ENCODE measurements around the gene MMP1. TPM values are rescaled to one million over a fixed set of nuclear protein-coding genes. Genes with fewer than 3 reads are reported as not detected.

The MMP1 gene
- total RNA-seq, 4 donors from 2014 or later: not detected

GRCh38 chr11:102781676-102782075 lies 16.3 kb downstream of the MMP1 start:
- intact Hi-C loops (cut with DNase I; ENCODE audit: low total_unique reads): no loop called here
- TF ChIP-seq CTCF (IDR thresholded peaks at IDR 0.05) (no peak), POLR2A (IDR thresholded peaks at IDR 0.05) (no peak)
- H3K4me3 ChIP-seq (ENCODE audit: low read depth, poor library complexity, severe bottlenecking): no peak overlapping the region
- 85 to 87% methylated on average over 2 of the region's 2 CpGs for WGBS, 2 donors
- no peak for DNase-seq (ENCODE audit: low spot score in 2 of 2)

- no peak for TF ChIP-seq CTCF (IDR thresholded peaks at IDR 0.05)
- TF ChIP-seq POLR2A (IDR thresholded peaks at IDR 0.05): no peak
- WGBS, 2 donors: 10 to 12% methylated on average over 2 of the region's 2 CpGs
- DNase-seq (ENCODE audit: low spot score in 2 of 2): no peak
- intact Hi-C loops (cut with DNase I; ENCODE audit: low total_unique reads): no loop called here
- no peak within 1 kb of the TSS for H3K4me3 ChIP-seq (ENCODE audit: low read depth, poor library complexity, severe bottlenecking)
These were observed 17.5 kb downstream of the MMP1 start, which contains the start of gene MMP10 for GRCh38 chr11:102780491-102780918. MMP10 (minus strand) TSS chr11:102780628; CDS start chr11:102780591, 37 bp downstream.

- no peak overlapping the region for H3K4me3 ChIP-seq (ENCODE audit: low read depth, poor library complexity, severe bottlenecking)
- TF ChIP-seq POLR2A (IDR thresholded peaks at IDR 0.05): no peak
- TF ChIP-seq CTCF (IDR thresholded peaks at IDR 0.05): no peak
- 59 to 60% methylated on average over 5 of the region's 5 CpGs for WGBS, 2 donors
- intact Hi-C loops (cut with DNase I; ENCODE audit: low total_unique reads): no loop called here
- DNase-seq (ENCODE audit: low spot score in 2 of 2): no peak
These were observed 21.5 kb downstream of the MMP1 start for GRCh38 chr11:102776454-102776853.

GRCh38 chr11:102773386-102773785 lies 24.6 kb downstream of the MMP1 start:
- no peak for DNase-seq (ENCODE audit: low spot score in 2 of 2)
- intact Hi-C loops (cut with DNase I; ENCODE audit: low total_unique reads): no loop called here
- 60 to 66% methylated on average over 4 of the region's 4 CpGs for WGBS, 2 donors
- no peak overlapping the region for H3K4me3 ChIP-seq (ENCODE audit: low read depth, poor library complexity, severe bottlenecking)
- no peak for TF ChIP-seq POLR2A (IDR thresholded peaks at IDR 0.05)
- no peak for TF ChIP-seq CTCF (IDR thresholded peaks at IDR 0.05)

- WGBS, 2 donors: 74 to 84% methylated on average over 1 of the region's 1 CpG
- no peak overlapping the region for H3K4me3 ChIP-seq (ENCODE audit: low read depth, poor library complexity, severe bottlenecking)
- TF ChIP-seq POLR2A (IDR thresholded peaks at IDR 0.05) (no peak), CTCF (IDR thresholded peaks at IDR 0.05) (no peak)
- no peak for DNase-seq (ENCODE audit: low spot score in 2 of 2)
- intact Hi-C loops (cut with DNase I; ENCODE audit: low total_unique reads): no loop called here
These were observed 26.6 kb downstream of the MMP1 start for GRCh38 chr11:102771351-102771750.

- no peak overlapping the region for H3K4me3 ChIP-seq (ENCODE audit: low read depth, poor library complexity, severe bottlenecking)
- intact Hi-C loops (cut with DNase I; ENCODE audit: low total_unique reads): no loop called here
- no peak for DNase-seq (ENCODE audit: low spot score in 2 of 2)
- no peak for TF ChIP-seq CTCF (IDR thresholded peaks at IDR 0.05)
These were observed 27.8 kb downstream of the MMP1 start for GRCh38 chr11:102770191-102770590.
